Measurements from ENCODE around the gene RAB28.

Gene RAB28

DNA sequence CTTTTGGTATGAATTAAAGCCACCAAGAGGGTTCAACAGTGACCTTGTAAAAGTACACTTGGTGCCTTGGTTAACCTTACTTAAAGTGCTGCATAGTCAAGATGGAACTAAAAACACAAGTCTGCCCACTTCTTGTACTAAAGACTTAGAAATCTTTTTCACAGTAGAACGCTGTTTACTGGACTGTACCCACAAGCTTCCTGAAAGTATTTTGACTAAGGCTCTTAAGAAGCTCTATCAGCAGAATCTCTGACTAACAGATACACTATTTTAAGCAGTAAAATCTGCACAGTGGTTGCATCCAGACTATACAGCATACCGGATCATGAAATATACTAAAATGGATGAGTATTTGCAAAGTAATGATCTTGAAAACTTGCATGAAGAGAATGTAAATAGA is 7.2 kb downstream of the RAB28 start:
- in situ Hi-C loops (cut with MboI; ENCODE audit: low sequenced_read_pairs, unreplicated experiment), result no loop called here
- DNase-seq (ENCODE audit: low spot score), result no peak
- TF ChIP-seq, protein P1, sequence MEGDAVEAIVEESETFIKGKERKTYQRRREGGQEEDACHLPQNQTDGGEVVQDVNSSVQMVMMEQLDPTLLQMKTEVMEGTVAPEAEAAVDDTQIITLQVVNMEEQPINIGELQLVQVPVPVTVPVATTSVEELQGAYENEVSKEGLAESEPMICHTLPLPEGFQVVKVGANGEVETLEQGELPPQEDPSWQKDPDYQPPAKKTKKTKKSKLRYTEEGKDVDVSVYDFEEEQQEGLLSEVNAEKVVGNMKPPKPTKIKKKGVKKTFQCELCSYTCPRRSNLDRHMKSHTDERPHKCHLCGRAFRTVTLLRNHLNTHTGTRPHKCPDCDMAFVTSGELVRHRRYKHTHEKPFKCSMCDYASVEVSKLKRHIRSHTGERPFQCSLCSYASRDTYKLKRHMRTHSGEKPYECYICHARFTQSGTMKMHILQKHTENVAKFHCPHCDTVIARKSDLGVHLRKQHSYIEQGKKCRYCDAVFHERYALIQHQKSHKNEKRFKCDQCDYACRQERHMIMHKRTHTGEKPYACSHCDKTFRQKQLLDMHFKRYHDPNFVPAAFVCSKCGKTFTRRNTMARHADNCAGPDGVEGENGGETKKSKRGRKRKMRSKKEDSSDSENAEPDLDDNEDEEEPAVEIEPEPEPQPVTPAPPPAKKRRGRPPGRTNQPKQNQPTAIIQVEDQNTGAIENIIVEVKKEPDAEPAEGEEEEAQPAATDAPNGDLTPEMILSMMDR (IDR thresholded peaks at IDR 0.05; ENCODE audit: borderline replicate concordance, control extremely low read depth, extremely low read depth, insufficient read depth, missing control alignments), result no peak

GRCh38 chr4:13476152-13476551 is 8.0 kb downstream of the RAB28 start:
- no peak for DNase-seq (ENCODE audit: low spot score)
- in situ Hi-C loops (cut with MboI; ENCODE audit: low sequenced_read_pairs, unreplicated experiment), result no loop called here
- TF ChIP-seq, protein P1 (IDR thresholded peaks at IDR 0.05; ENCODE audit: borderline replicate concordance, control extremely low read depth, extremely low read depth, insufficient read depth, missing control alignments), result no peak

- no peak for DNase-seq (ENCODE audit: low spot score)
- TF ChIP-seq, protein P1 (IDR thresholded peaks at IDR 0.05; ENCODE audit: borderline replicate concordance, control extremely low read depth, extremely low read depth, insufficient read depth, missing control alignments), result no peak
- in situ Hi-C loops (cut with MboI; ENCODE audit: low sequenced_read_pairs, unreplicated experiment), result no loop called here
Measured at GRCh38 chr4:13471400-13471799, 12.7 kb downstream of the RAB28 start.

GRCh38 chr4:13470379-13470778 is 13.8 kb downstream of the RAB28 start:
- in situ Hi-C loops (cut with MboI; ENCODE audit: low sequenced_read_pairs, unreplicated experiment), result no loop called here

DNA sequence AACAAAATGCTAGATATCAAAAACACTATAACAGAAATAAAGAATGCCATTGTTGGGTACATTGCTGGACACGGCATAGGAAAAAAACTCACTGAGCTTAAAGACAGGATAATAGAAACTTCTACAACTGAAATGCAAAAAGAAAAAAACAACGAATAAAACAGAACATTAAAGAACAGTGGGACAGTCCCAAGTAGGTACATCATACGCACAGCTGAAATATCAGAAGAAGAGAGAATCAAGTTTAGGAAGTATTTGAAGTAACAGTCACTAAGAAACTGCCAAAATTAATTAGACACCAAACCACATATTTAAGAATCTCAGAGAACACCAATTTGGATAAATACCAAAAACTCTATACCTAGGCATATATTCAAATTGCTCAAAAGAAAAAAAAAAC is 19.2 kb downstream of the RAB28 start:
- in situ Hi-C loops (cut with MboI; ENCODE audit: low sequenced_read_pairs, unreplicated experiment), result no loop called here
- no peak for DNase-seq (ENCODE audit: low spot score)
- TF ChIP-seq, protein P1 (IDR thresholded peaks at IDR 0.05; ENCODE audit: borderline replicate concordance, control extremely low read depth, extremely low read depth, insufficient read depth, missing control alignments), result no peak

More at GRCh38 chr4:13470379-13470778, 13.8 kb downstream of the RAB28 start:
- DNase-seq (ENCODE audit: low spot score), result no peak
- TF ChIP-seq, protein P1 (IDR thresholded peaks at IDR 0.05; ENCODE audit: borderline replicate concordance, control extremely low read depth, extremely low read depth, insufficient read depth, missing control alignments), result no peak

DNA sequence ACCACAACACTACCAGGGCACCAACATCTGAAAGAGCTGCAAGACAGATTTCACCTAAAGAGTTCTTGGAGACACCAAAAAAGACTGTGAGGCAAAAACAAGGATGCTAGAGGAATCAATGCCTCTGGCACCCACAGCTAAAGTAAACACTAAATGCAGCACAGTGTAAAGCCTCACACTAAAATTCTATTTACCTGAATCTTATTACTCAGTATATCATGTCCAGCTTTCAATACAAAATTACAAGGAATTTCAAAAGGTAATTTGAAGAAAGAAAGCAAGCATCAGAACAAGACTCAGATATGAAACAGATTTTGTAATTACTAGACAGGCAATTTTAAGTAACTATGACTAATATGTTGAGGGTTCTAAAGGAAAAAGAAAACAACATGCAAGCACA is 19.6 kb downstream of the RAB28 start:
- DNase-seq (ENCODE audit: low spot score), result no peak
- in situ Hi-C loops (cut with MboI; ENCODE audit: low sequenced_read_pairs, unreplicated experiment), result no loop called here
- TF ChIP-seq, protein P1 (IDR thresholded peaks at IDR 0.05; ENCODE audit: borderline replicate concordance, control extremely low read depth, extremely low read depth, insufficient read depth, missing control alignments), result no peak
